ENCODE measurements around the gene CAP1.

CAP1 gene

GRCh38 chr1:40040511-40041465, at the start of gene CAP1:
Gene CAP1 (plus strand): TSS chr1:40040729. CDS start chr1:40059347, 18,618 bp downstream.
- no peak for TF ChIP-seq CTCF (IDR thresholded peaks at IDR 0.05; ENCODE audit: low read depth, low read length, missing control alignments)
- DNase-seq (ENCODE audit: extremely low read depth, low read depth) = peak; percentile 89

GRCh38 chr1:39992234-39992633, 48.3 kb upstream of the CAP1 start:
- no peak for DNase-seq (ENCODE audit: extremely low read depth, low read depth)
- TF ChIP-seq CTCF (IDR thresholded peaks at IDR 0.05; ENCODE audit: low read depth, low read length, missing control alignments) = no peak
- H3K4me3 ChIP-seq (replicated peaks; ENCODE audit: low read depth, low read length) = no peak overlapping the region

More at GRCh38 chr1:40040511-40041465, at the start of gene CAP1:
- peak within 1 kb of the TSS; percentile 85 for H3K4me3 ChIP-seq (replicated peaks; ENCODE audit: low read depth, low read length)

GRCh38 chr1:39992888-39993287, 47.6 kb upstream of the CAP1 start:
- no peak for TF ChIP-seq CTCF (IDR thresholded peaks at IDR 0.05; ENCODE audit: low read depth, low read length, missing control alignments)
- H3K4me3 ChIP-seq (replicated peaks; ENCODE audit: low read depth, low read length) = no peak overlapping the region
- DNase-seq (ENCODE audit: extremely low read depth, low read depth) = no peak

- no peak for DNase-seq (ENCODE audit: extremely low read depth, low read depth)
- H3K4me3 ChIP-seq (replicated peaks; ENCODE audit: low read depth, low read length) = no peak overlapping the region
- TF ChIP-seq CTCF (IDR thresholded peaks at IDR 0.05; ENCODE audit: low read depth, low read length, missing control alignments) = no peak
These were observed 44.5 kb upstream of the CAP1 start for GRCh38 chr1:39995973-39996393.

- no peak for TF ChIP-seq CTCF (IDR thresholded peaks at IDR 0.05; ENCODE audit: low read depth, low read length, missing control alignments)
- H3K4me3 ChIP-seq (replicated peaks; ENCODE audit: low read depth, low read length) = no peak overlapping the region
- no peak for DNase-seq (ENCODE audit: extremely low read depth, low read depth)
These were observed 44.0 kb upstream of the CAP1 start for GRCh38 chr1:39996396-39997004.

GRCh38 chr1:40001456-40001855, 39.1 kb upstream of the CAP1 start:
- DNase-seq (ENCODE audit: extremely low read depth, low read depth) = no peak
- no peak overlapping the region for H3K4me3 ChIP-seq (replicated peaks; ENCODE audit: low read depth, low read length)
- TF ChIP-seq CTCF (IDR thresholded peaks at IDR 0.05; ENCODE audit: low read depth, low read length, missing control alignments) = no peak
